H1 (cell line): Measurements from ENCODE around the gene CAMK2D. TPM values are rescaled to one million over a fixed set of nuclear protein-coding genes. Genes with fewer than 3 reads are reported as not detected.

ENCODE experiments used
- CTCF ChIA-PET: fragments of 300-600 bp; sonication (Branson Sonifier 250); formaldehyde crosslinking; loops from one replicate; lab custom pipeline; 2021; ENCODE audit not compliant: partially characterized antibody; lab: Charles Lee
- POLR2A ChIA-PET: fragments of 300-600 bp; sonication (Branson Sonifier 250); formaldehyde crosslinking; loops from one replicate; lab custom pipeline; 2021; ENCODE audit warnings: inconsistent platforms; ENCODE audit not compliant: partially characterized antibody; lab: Charles Lee
- DNase-seq, 2 experiments: peaks; one replicate each; pipeline versions ENCODE4 v3.0.0 to v3.0.0-alpha.2; 2010 to 2022; ENCODE audit warnings: low spot score in 2 of 2, low read depth in 1 of 2, mixed read lengths in 1 of 2
- FAIRE-seq: peaks from 2 replicates; lab custom pipeline; 2011; peaks lifted over from hg19 to GRCh38; lab: Jason Lieb, UNC
- H2AFZ ChIP-seq: 2 replicates; pipeline ENCODE4 v1.8.1; 2012; ENCODE audit warnings: low read length, inconsistent platforms
- H2AK5ac ChIP-seq: 2 replicates; pipeline ENCODE4 v1.6.1; 2013; ENCODE audit warnings: low read depth, low read length
- H2BK120ac ChIP-seq: replicated peaks from 2 replicates; pipeline ENCODE3; 2013; ENCODE audit warnings: low read depth, low read length, inconsistent platforms
- H2BK12ac ChIP-seq: 2 replicates; pipeline ENCODE4 v1.6.1; 2013; ENCODE audit warnings: low read depth, low read length
- H2BK15ac ChIP-seq: 2 replicates; pipeline ENCODE4 v1.6.1; 2013; ENCODE audit warnings: low read length
- H2BK20ac ChIP-seq: 2 replicates; pipeline ENCODE4 v1.6.1; 2013; ENCODE audit warnings: low read length
- H2BK5ac ChIP-seq: 2 replicates; pipeline ENCODE4 v1.6.1; 2013; ENCODE audit warnings: low read depth, low read length
- H3K14ac ChIP-seq: 2 replicates; pipeline ENCODE4 v1.6.1; 2013; ENCODE audit warnings: inconsistent platforms; ENCODE audit not compliant: insufficient read length
- H3K18ac ChIP-seq: 2 replicates; pipeline ENCODE4 v1.6.1; 2013; ENCODE audit warnings: low read length; ENCODE audit errors: extremely low read depth
- H3K23ac ChIP-seq: 2 replicates; pipeline ENCODE4 v1.6.1; 2013; ENCODE audit warnings: inconsistent platforms; ENCODE audit not compliant: insufficient read length
- H3K23me2 ChIP-seq: 2 replicates; pipeline ENCODE4 v1.6.1; 2013; ENCODE audit warnings: low read depth, low read length
- H3K27ac ChIP-seq: 2 replicates; pipeline ENCODE4 v1.6.1; 2011; ENCODE audit warnings: low read depth, low read length, inconsistent platforms
- H3K27me3 ChIP-seq, 4 experiments: replicated peaks in 1 of 4; 1 replicate in 1 of 4; 2 replicates in 3 of 4; pipeline versions ENCODE4 v1.6.1 to v1.8.1; 2011 to 2013; ENCODE audit warnings: low read length in 3 of 4, mild to moderate bottlenecking in 3 of 4, inconsistent platforms in 2 of 4, mixed read lengths in 2 of 4, moderate library complexity in 1 of 4; ENCODE audit not compliant: control insufficient read depth in 3 of 4, insufficient read depth in 3 of 4; ENCODE audit errors: extremely low read depth in 1 of 4
- H3K36me3 ChIP-seq, 4 experiments: 2 replicates each; pipeline versions ENCODE4 v1.6.1 to v1.8.1; 2011 to 2013; ENCODE audit warnings: mild to moderate bottlenecking in 4 of 4, low read length in 3 of 4, moderate library complexity in 2 of 4, control low read depth in 1 of 4, inconsistent platforms in 1 of 4; ENCODE audit not compliant: insufficient read depth in 4 of 4, control insufficient read depth in 2 of 4
- H3K4ac ChIP-seq: replicated peaks from 2 replicates; pipeline ENCODE3; 2013; ENCODE audit warnings: low read length, low read depth, mixed read lengths, inconsistent platforms; ENCODE audit not compliant: insufficient read length
- H3K4me1 ChIP-seq, 4 experiments: replicated peaks in 1 of 4; 1 replicate in 1 of 4; 2 replicates in 3 of 4; pipeline versions ENCODE4 v1.6.1 to v1.8.1; 2011 to 2013; ENCODE audit warnings: low read length in 3 of 4, inconsistent platforms in 2 of 4, mixed read lengths in 1 of 4; ENCODE audit not compliant: insufficient read depth in 4 of 4, control insufficient read depth in 3 of 4
- H3K4me2 ChIP-seq, 2 experiments: 2 replicates each; pipeline versions ENCODE4 v1.6.1 to v1.8.1; 2011 to 2013; ENCODE audit warnings: low read depth in 2 of 2, low read length in 2 of 2, control low read depth in 1 of 2, inconsistent platforms in 1 of 2, mild to moderate bottlenecking in 1 of 2; ENCODE audit not compliant: insufficient read depth in 1 of 2
- H3K4me3 ChIP-seq, 4 experiments: fragments of 200-600, 300-600 bp in 1 of 4; sonication (generic), shearing (Covaris generic), sonication (Bioruptor Twin) in 1 of 4; 2 replicates each; pipeline versions ENCODE4 v1.5.1 to v1.8.1; 2011 to 2016; ENCODE audit warnings: low read length in 4 of 4, low read depth in 3 of 4, control low read depth in 2 of 4, inconsistent platforms in 2 of 4, mild to moderate bottlenecking in 2 of 4, mixed read lengths in 1 of 4, moderate library complexity in 1 of 4; ENCODE audit not compliant: insufficient read depth in 2 of 4; ENCODE audit errors: extremely low read depth in 1 of 4
- H3K56ac ChIP-seq: replicated peaks from 2 replicates; pipeline ENCODE3; 2013; ENCODE audit warnings: low read depth, mild to moderate bottlenecking, mixed read lengths, low read length, inconsistent platforms; ENCODE audit not compliant: insufficient read length
- H3K79me1 ChIP-seq: 2 replicates; pipeline ENCODE4 v1.6.1; 2013; ENCODE audit warnings: low read depth, low read length, control low read depth
- H3K79me2 ChIP-seq, 2 experiments: 2 replicates each; pipeline versions ENCODE4 v1.6.1 to v1.8.1; 2012 to 2013; ENCODE audit warnings: low read length in 2 of 2, mild to moderate bottlenecking in 2 of 2, inconsistent platforms in 1 of 2; ENCODE audit not compliant: insufficient read depth in 2 of 2, control insufficient read depth in 1 of 2
- H3K9ac ChIP-seq, 4 experiments: replicated peaks in 1 of 4; 1 replicate in 1 of 4; 2 replicates in 3 of 4; pipeline versions ENCODE4 v1.6.1 to v1.8.1; 2011 to 2013; ENCODE audit warnings: low read depth in 3 of 4, low read length in 3 of 4, control low read depth in 2 of 4, mild to moderate bottlenecking in 2 of 4, moderate library complexity in 2 of 4, inconsistent platforms in 1 of 4; ENCODE audit errors: extremely low read depth in 1 of 4
- H3K9me3 ChIP-seq, 2 experiments: 2 replicates each; pipeline versions ENCODE4 v1.6.1 to v1.8.1; 2012 to 2013; ENCODE audit warnings: mild to moderate bottlenecking in 2 of 2, moderate library complexity in 2 of 2, control low read depth in 1 of 2, inconsistent platforms in 1 of 2, low read depth in 1 of 2, low read length in 1 of 2, mixed read lengths in 1 of 2; ENCODE audit not compliant: insufficient read depth in 2 of 2
- H4K20me1 ChIP-seq, 2 experiments: replicated peaks in 1 of 2; 2 replicates each; pipeline versions ENCODE3 to v1.8.1; 2011 to 2013; ENCODE audit warnings: inconsistent platforms in 2 of 2, low read length in 2 of 2, mild to moderate bottlenecking in 1 of 2; ENCODE audit not compliant: insufficient read depth in 2 of 2, control insufficient read depth in 1 of 2
- H4K5ac ChIP-seq: 2 replicates; pipeline ENCODE4 v1.6.1; 2013; ENCODE audit warnings: low read length, low read depth, mixed read lengths, inconsistent platforms; ENCODE audit not compliant: insufficient read length
- H4K8ac ChIP-seq: 2 replicates; pipeline ENCODE4 v1.8.0; 2013; ENCODE audit warnings: mild to moderate bottlenecking, moderate library complexity, low read length, inconsistent platforms; ENCODE audit not compliant: insufficient read depth; ENCODE audit errors: extremely low read depth
- H4K91ac ChIP-seq: replicated peaks from 2 replicates; pipeline ENCODE3; 2013; ENCODE audit warnings: low read length, mixed read lengths, inconsistent platforms; ENCODE audit not compliant: insufficient read length
- BRCA1 ChIP-seq: IDR thresholded peaks from 2 replicates; pipeline ENCODE4 v1.6.1; 2012; ENCODE audit warnings: low read depth, low read length, improper control_type of control experiment
- CEBPB ChIP-seq: IDR thresholded peaks from 2 replicates; pipeline ENCODE4 v1.6.1; 2012; ENCODE audit warnings: low read depth, low read length
- CHD1 ChIP-seq: IDR thresholded peaks from 2 replicates; pipeline ENCODE4 v1.6.1; 2012; ENCODE audit warnings: low read depth, low read length, improper control_type of control experiment
- CHD2 ChIP-seq: IDR thresholded peaks from 2 replicates; pipeline ENCODE4 v1.6.1; 2012; ENCODE audit warnings: low read length, improper control_type of control experiment
- CTCF ChIP-seq, 3 experiments: IDR thresholded peaks; 1 replicate in 2 of 3; 2 replicates in 1 of 3; pipeline versions ENCODE4 v1.5.1 to v1.6.1; 2011; ENCODE audit warnings: low read length in 3 of 3, mild to moderate bottlenecking in 3 of 3, inconsistent platforms in 2 of 3, low read depth in 1 of 3, moderate library complexity in 1 of 3; ENCODE audit not compliant: insufficient read depth in 1 of 3; ENCODE audit errors: control extremely low read depth in 1 of 3
- JUND ChIP-seq: IDR thresholded peaks from 2 replicates; pipeline ENCODE4 v1.6.1; 2011; ENCODE audit warnings: mild to moderate bottlenecking, improper control_type of control experiment, low read length
- KDM5A ChIP-seq: fragments of 200-600 bp; IDR thresholded peaks from 2 replicates; pipeline ENCODE4 v1.7.1; 2012; ENCODE audit warnings: mild to moderate bottlenecking, low read length, inconsistent platforms, mixed read lengths
- POLR2A ChIP-seq, 2 experiments: IDR thresholded peaks; 1 replicate in 1 of 2; 2 replicates in 1 of 2; pipeline ENCODE4 v1.6.1; 2011; ENCODE audit warnings: low read depth in 2 of 2, low read length in 2 of 2, mild to moderate bottlenecking in 2 of 2; ENCODE audit errors: control extremely low read depth in 1 of 2
- SIN3A ChIP-seq, 2 experiments: IDR thresholded peaks in 1 of 2; conservative IDR thresholded peaks in 1 of 2; 2 replicates each; pipeline ENCODE4 v1.6.1; 2011 to 2012; ENCODE audit warnings: low read length in 2 of 2, improper control_type of control experiment in 1 of 2, low read depth in 1 of 2, mild to moderate bottlenecking in 1 of 2
- SRF ChIP-seq: IDR thresholded peaks from 2 replicates; pipeline ENCODE4 v1.6.1; 2011; ENCODE audit warnings: mild to moderate bottlenecking, low read depth, low read length, moderate library complexity
- SUZ12 ChIP-seq: fragments of 200-600 bp; sonication (generic); IDR thresholded peaks from 2 replicates; pipeline ENCODE4 v1.6.1; 2012; ENCODE audit warnings: mild to moderate bottlenecking, inconsistent platforms, low read length, moderate library complexity, mixed read lengths
- TEAD4 ChIP-seq: IDR thresholded peaks from 2 replicates; pipeline ENCODE4 v1.6.1; 2012; ENCODE audit warnings: low read depth, low read length, inconsistent platforms, mixed read lengths
- ZNF274 ChIP-seq: IDR thresholded peaks from 2 replicates; pipeline ENCODE4 v1.7.0; 2012; ENCODE audit warnings: low read length, borderline replicate concordance; ENCODE audit errors: extremely low read depth
- WGBS, 2 experiments: shearing (Covaris generic) in 1 of 2; methylation state at CpG; one replicate each; pipeline versions ENCODE4 v1.1.6 to v1.1.7; 2013 to 2015; ENCODE audit warnings: low lambda C conversion rate in 2 of 2, mixed read lengths in 2 of 2, inconsistent platforms in 1 of 2, low coverage in 1 of 2, missing lambda C conversion rate in 1 of 2; ENCODE audit not compliant: insufficient replicate concordance in 2 of 2, insufficient coverage in 1 of 2, insufficient read length in 1 of 2; ENCODE audit errors: extremely low coverage in 1 of 2, missing lambda C conversion rate in 1 of 2; 5-methylcytosine and 5-hydroxymethylcytosine counted together
- polyA plus RNA-seq, 7 experiments: library from polyadenylated mRNA; depleted of rRNA in 3 of 7; stranded (reverse) in 5 of 7; unstranded in 2 of 7; fragments of >200 nt in 5 of 7; fragments of 200-250 nt in 2 of 7; gene quantifications; 1 replicate in 5 of 7; 2 replicates in 1 of 7; 4 replicates in 1 of 7; pipeline versions ENCODE4 v1.2.1 to v1.2.3, GENCODE V29; 2011 to 2013; ENCODE audit warnings: missing spikeins in 2 of 7, mixed read lengths in 2 of 7
- total RNA-seq: library from RNA; stranded (reverse); fragmentation: NEBNext Ultra II Directional; extraction: Animal tissue kit (Norgen Biotek cat#: 25700); gene quantifications from 2 replicates; pipeline ENCODE4 v1.2.1, GENCODE V29; 2021

The CAMK2D gene
- total and polyA plus RNA-seq, 2 of the 8 experiments (the other 6 are each of a cell fraction or from before 2014, with no cell fraction given): 3.2 to 7.0 TPM

GRCh38 chr4:113810906-113811305 is 49.4 kb upstream of the CAMK2D start:
- ChIA-PET CTCF (no interaction called here), POLR2A (no interaction called here)
- Histone ChIP-seq H4K20me1 (no peaks in the 10 kb centered on the region), H2AK5ac (no peak overlapping the region), H2BK12ac (no peak overlapping the region), H3K23ac (no peak overlapping the region), H3K36me3 (no peaks in the 10 kb centered on the region), H3K4ac (no peak overlapping the region), H3K4me1 (no peaks in the 10 kb centered on the region), H4K8ac (no peak overlapping the region), H3K4me2 (no peak overlapping the region), H3K18ac (no peak overlapping the region), H4K5ac (no peak overlapping the region), H3K27ac (no peak overlapping the region), H3K9ac (no peak overlapping the region), H2BK5ac (no peak overlapping the region), H4K91ac (no peak overlapping the region), H3K23me2 (peaks cover 1% of the 10 kb centered on the region; the same call in 1 of the 2 replicates), H3K14ac (no peak overlapping the region), H3K9me3 (no peaks in the 10 kb centered on the region), H3K56ac (no peak overlapping the region), H2BK20ac (no peak overlapping the region), H2BK15ac (no peak overlapping the region), H3K79me1 (no peaks in the 10 kb centered on the region), H3K79me2 (no peaks in the 10 kb centered on the region), H2AFZ (no peak overlapping the region), H3K27me3 (no peaks in the 10 kb centered on the region), H3K4me3 (no peak overlapping the region), H2BK120ac (no peak overlapping the region)
- whole genome bisulfite sequencing, 2 experiments: 88% methylated on average over 2 of the region's 2 CpGs; no CpG with 5 or more reads in 1 of the 2 experiments
- no peak for DNase-seq
- no peak for FAIRE-seq
- TF ChIP-seq SIN3A (conservative IDR thresholded peaks at IDR 0.05 in 1 of 2, IDR thresholded peaks at IDR 0.05 in 1 of 2; ENCODE audit: low read depth in 1 of 2, low read length in 2 of 2): no peak
- TF ChIP-seq CTCF (IDR thresholded peaks at IDR 0.05; ENCODE audit: control extremely low read depth in 1 of 3, insufficient read depth in 1 of 3, low read depth in 1 of 3, low read length in 3 of 3): no peak
- TF ChIP-seq CEBPB: no peak
- no peak for TF ChIP-seq POLR2A (IDR thresholded peaks at IDR 0.05; ENCODE audit: control extremely low read depth in 1 of 2, low read depth in 2 of 2, low read length in 2 of 2)
- no peak for TF ChIP-seq BRCA1
- TF ChIP-seq KDM5A: no peak
- no peak for TF ChIP-seq ZNF274
- TF ChIP-seq SRF: no peak
- TF ChIP-seq SUZ12: no peak
- TF ChIP-seq TEAD4: no peak
- no peak for TF ChIP-seq JUND
- no peak for TF ChIP-seq CHD1
- TF ChIP-seq CHD2: no peak
